RWPE2 (cell line): Measurements from ENCODE around the gene KIF16B.

Source experiments
- ATAC-seq: fragments of 200-7000 bp; cut with Tn5 transposase; 3 replicates; pipeline ENCODE4 v1.9.1; 2021; ENCODE audit warnings: low read depth
- DNase-seq: peaks from one replicate; pipeline ENCODE4 v3.0.0-alpha.2; 2020; ENCODE audit warnings: low spot score
- H3K27ac ChIP-seq: fragments of 450-650 bp; 2 replicates; pipeline ENCODE4 v1.5.1; 2017; ENCODE audit warnings: mild to moderate bottlenecking; ENCODE audit not compliant: poor library complexity, severe bottlenecking
- H3K27me3 ChIP-seq: fragments of 250-450 bp; sonication (Bioruptor Pico); 2 replicates; pipeline ENCODE4 v1.5.1; 2021; ENCODE audit warnings: mild to moderate bottlenecking, moderate library complexity; ENCODE audit not compliant: insufficient read depth, poor library complexity, severe bottlenecking
- H3K36me3 ChIP-seq: fragments of 250-450 bp; sonication (Bioruptor Pico); 2 replicates; pipeline ENCODE4 v1.5.1; 2020; ENCODE audit warnings: low read depth, mild to moderate bottlenecking, moderate library complexity
- H3K4me1 ChIP-seq: fragments of 250-450 bp; sonication (Bioruptor Pico); 2 replicates; pipeline ENCODE4 v1.5.1; 2021; ENCODE audit warnings: mild to moderate bottlenecking, moderate library complexity; ENCODE audit not compliant: insufficient read depth, poor library complexity, severe bottlenecking
- H3K4me3 ChIP-seq: fragments of 250-450 bp; sonication (Bioruptor Pico); 2 replicates; pipeline ENCODE4 v1.5.1; 2021; ENCODE audit warnings: mild to moderate bottlenecking, moderate library complexity; ENCODE audit not compliant: severe bottlenecking
- H3K9me3 ChIP-seq: fragments of 250-450 bp; sonication (Bioruptor Pico); 2 replicates; pipeline ENCODE4 v1.5.1; 2021; ENCODE audit warnings: mild to moderate bottlenecking, moderate library complexity; ENCODE audit not compliant: severe bottlenecking
- CTCF ChIP-seq: fragments of 450-650 bp; IDR thresholded peaks from one replicate; pipeline ENCODE4 v1.5.1; 2017; ENCODE audit warnings: mild to moderate bottlenecking, moderate library complexity; ENCODE audit not compliant: poor library complexity, severe bottlenecking

KIF16B gene

GRCh38 chr20:16352321-16352720, 220.9 kb downstream of the KIF16B start:
- DNase-seq, result no peak
- Histone ChIP-seq H3K9me3 (no peaks in the 10 kb centered on the region), H3K36me3 (no peaks in the 10 kb centered on the region), H3K4me1 (no peaks in the 10 kb centered on the region), H3K27ac (no peak overlapping the region), H3K4me3 (no peak overlapping the region), H3K27me3 (no peaks in the 10 kb centered on the region)
- no peak for TF ChIP-seq CTCF
- ATAC-seq, result no peak

- H3K9me3 ChIP-seq, result no peaks in the 10 kb centered on the region
- DNase-seq (no peak), ATAC-seq (no peak)
- no peak overlapping the region for H3K4me3 ChIP-seq
- no peaks in the 10 kb centered on the region for H3K4me1 ChIP-seq
- no peak for TF ChIP-seq CTCF
- no peaks in the 10 kb centered on the region for H3K36me3 ChIP-seq
- H3K27me3 ChIP-seq, result no peaks in the 10 kb centered on the region
- no peak overlapping the region for H3K27ac ChIP-seq
These were observed 221.8 kb downstream of the KIF16B start for GRCh38 chr20:16351415-16351814.

GRCh38 chr20:16350465-16350864, 222.8 kb downstream of the KIF16B start:
- peak; percentile 83 for ATAC-seq
- TF ChIP-seq CTCF, result no peak
- Histone ChIP-seq H3K36me3 (no peaks in the 10 kb centered on the region), H3K4me3 (no peak overlapping the region), H3K4me1 (no peaks in the 10 kb centered on the region), H3K27me3 (no peaks in the 10 kb centered on the region), H3K27ac (no peak overlapping the region), H3K9me3 (no peaks in the 10 kb centered on the region)
- DNase-seq, result no peak

GRCh38 chr20:16349523-16350260, 223.6 kb downstream of the KIF16B start:
- ATAC-seq, result no peak
- H3K9me3 ChIP-seq, result no peaks in the 10 kb centered on the region
- no peak for TF ChIP-seq CTCF

GRCh38 chr20:16346956-16347355, 226.3 kb downstream of the KIF16B start:
- DNase-seq, result no peak
- H3K27me3 ChIP-seq, result no peaks in the 10 kb centered on the region

More at GRCh38 chr20:16349523-16350260, 223.6 kb downstream of the KIF16B start:
- Histone ChIP-seq H3K27ac (no peak overlapping the region), H3K36me3 (no peaks in the 10 kb centered on the region), H3K4me3 (no peak overlapping the region), H3K27me3 (no peaks in the 10 kb centered on the region), H3K4me1 (no peaks in the 10 kb centered on the region)
- no peak for DNase-seq

More at GRCh38 chr20:16346956-16347355, 226.3 kb downstream of the KIF16B start:
- Histone ChIP-seq H3K27ac (no peak overlapping the region), H3K4me1 (no peaks in the 10 kb centered on the region), H3K9me3 (no peaks in the 10 kb centered on the region), H3K36me3 (no peaks in the 10 kb centered on the region), H3K4me3 (no peak overlapping the region)
- TF ChIP-seq CTCF, result no peak
- no peak for ATAC-seq
